SIG-M5 treated with dmso at 0.1 percent for 504 hours (cell line): ENCODE results near the gene MCM5.

Experiments used
- DNase-seq: peaks from one replicate; lab custom pipeline; 2025; ENCODE audit not compliant: unreplicated experiment; lab: John Stamatoyannopoulos, UW

The MCM5 gene

GRCh38 chr22:35400501-35400790, 506 bp downstream of the MCM5 start:
- no peak for DNase-seq

DNA sequence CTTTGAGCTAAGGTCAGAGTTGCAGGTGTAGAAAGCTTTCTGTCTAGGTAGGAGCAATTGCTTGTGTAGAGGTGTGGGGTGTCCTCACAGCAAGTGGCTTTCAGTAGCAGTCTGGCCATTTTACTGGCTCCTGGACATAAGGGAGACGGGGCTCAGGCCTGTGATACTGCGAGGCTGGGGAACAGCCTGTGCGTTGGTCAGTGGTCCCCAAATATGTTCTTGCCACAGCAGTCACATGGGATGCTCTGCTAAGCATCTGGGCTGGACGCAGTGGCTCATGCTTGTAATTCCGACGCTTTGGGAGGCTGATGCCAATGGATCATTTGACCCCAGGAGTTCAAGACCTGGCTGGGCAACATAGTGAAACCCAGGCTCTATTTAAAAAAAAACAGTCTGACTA, 1.9 kb downstream of the MCM5 start:
- DNase-seq: no peak

GRCh38 chr22:35403356-35403755, 3.4 kb downstream of the MCM5 start:
- no peak for DNase-seq

- DNase-seq: no peak
These were observed 4.2 kb downstream of the MCM5 start for GRCh38 chr22:35404176-35404575.

DNA sequence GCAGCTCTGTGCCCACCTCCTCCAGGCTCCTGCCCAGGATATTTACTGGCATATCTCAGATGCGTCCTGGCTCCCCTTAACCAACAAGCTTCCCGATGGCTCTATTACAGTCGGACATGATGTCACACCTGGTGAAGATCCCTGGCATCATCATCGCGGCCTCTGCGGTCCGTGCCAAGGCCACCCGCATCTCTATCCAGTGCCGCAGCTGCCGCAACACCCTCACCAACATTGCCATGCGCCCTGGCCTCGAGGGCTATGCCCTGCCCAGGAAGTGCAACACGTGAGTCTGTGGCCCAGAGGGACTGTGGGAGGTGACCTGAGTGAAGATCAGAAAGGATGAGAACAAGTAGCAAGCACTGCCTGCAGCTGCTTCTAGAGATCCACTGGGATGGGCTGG, 6.5 kb downstream of the MCM5 start:
- DNase-seq: no peak

- DNase-seq: no peak
These were observed 7.4 kb downstream of the MCM5 start for GRCh38 chr22:35407362-35407761.

GRCh38 chr22:35409783-35410662, 10.1 kb downstream of the MCM5 start:
- DNase-seq: peak; percentile 90

- no peak for DNase-seq
These were observed 10.7 kb downstream of the MCM5 start for GRCh38 chr22:35410663-35411034.

- no peak for DNase-seq
These were observed 11.2 kb downstream of the MCM5 start for GRCh38 chr22:35411102-35411501.

- no peak for DNase-seq
These were observed 13.7 kb downstream of the MCM5 start for GRCh38 chr22:35413624-35414023.

DNA sequence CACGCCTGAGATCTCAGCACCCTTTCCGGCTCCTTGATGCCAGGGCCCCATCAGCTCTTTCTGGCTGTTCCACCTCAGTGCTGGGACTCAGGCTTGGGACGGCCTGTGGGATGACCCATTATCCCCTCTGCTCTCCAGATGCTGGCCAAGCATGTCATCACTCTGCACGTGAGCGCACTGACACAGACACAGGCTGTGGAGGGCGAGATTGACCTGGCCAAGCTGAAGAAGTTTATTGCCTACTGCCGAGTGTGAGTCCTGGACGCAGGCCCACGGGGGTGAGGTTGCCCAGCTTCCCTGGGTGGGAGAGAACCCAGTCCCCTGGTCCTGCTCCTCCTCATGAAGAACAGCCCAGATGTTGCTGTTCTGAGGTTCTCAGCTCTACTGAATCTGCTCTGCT, 17.7 kb downstream of the MCM5 start:
- DNase-seq: no peak

- no peak for DNase-seq
These were observed 18.1 kb downstream of the MCM5 start for GRCh38 chr22:35418088-35418487.

DNA sequence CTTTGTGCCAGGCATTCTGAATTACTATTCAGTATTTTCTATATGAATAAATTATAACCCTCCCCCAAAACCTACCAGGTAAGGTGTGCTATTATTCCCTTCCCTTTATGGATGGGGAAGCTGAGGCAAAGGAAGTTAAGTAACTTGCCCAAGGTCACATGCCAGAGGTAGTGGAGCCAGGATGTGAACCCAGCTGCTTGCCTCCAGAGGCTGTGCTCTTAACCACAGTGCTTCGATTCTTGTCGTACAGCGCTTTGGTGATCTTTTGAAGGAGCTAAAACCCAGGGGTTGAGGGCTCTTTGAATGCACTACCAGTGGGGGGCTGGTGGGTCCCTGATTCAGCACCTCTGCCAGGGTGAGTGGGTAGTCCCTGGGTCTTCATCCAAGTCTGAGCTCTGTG, 18.8 kb downstream of the MCM5 start:
- DNase-seq: no peak

DNA sequence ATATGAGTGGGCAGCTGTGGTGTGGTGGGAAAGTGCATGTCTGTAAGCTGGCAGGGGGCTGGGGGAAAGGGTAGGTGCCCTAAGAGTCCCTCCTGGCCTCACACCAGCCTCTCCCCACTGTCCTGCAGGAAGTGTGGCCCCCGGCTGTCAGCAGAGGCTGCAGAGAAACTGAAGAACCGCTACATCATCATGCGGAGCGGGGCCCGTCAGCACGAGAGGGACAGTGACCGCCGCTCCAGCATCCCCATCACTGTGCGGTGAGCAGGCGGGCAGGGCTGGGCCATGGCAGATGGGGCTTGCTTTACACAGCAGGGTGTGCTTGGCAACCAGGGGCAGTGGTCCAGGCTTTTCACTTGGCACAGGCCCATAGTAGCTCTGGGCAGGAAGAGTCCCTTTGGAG, 19.8 kb downstream of the MCM5 start:
- no peak for DNase-seq

DNA sequence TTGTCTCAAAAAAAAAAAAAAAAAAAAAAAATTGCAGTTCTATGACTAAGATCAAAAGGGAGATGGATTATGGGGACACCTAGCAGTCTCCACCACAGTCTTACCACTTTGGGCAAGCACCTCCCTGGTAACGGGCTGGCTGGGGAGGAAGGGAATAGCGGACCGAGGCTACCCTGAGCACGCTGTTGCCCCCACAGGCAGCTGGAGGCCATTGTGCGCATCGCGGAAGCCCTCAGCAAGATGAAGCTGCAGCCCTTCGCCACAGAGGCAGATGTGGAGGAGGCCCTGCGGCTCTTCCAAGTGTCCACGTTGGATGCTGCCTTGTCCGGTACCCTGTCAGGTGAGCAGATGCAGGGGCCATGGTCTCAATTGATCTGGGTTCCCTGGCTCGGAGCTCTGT, 21.2 kb downstream of the MCM5 start:
- no peak for DNase-seq

GRCh38 chr22:35422145-35422544, 22.2 kb downstream of the MCM5 start:
- DNase-seq: no peak

DNA sequence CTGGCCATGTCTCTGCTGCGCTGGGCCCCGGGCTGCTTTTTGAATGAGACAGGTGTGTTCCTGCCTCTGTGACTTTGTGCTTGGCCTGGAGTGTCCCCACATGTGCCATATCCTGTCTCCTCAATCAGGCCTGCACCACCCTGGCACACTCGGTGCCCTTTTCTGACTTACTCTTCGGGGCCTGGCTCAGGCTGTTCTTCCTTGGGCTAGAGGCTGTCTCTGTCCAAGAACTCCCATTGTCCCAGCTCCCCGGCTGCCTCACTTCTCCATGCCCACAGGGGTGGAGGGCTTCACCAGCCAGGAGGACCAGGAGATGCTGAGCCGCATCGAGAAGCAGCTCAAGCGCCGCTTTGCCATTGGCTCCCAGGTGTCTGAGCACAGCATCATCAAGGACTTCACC, 23.0 kb downstream of the MCM5 start:
- DNase-seq: no peak

DNA sequence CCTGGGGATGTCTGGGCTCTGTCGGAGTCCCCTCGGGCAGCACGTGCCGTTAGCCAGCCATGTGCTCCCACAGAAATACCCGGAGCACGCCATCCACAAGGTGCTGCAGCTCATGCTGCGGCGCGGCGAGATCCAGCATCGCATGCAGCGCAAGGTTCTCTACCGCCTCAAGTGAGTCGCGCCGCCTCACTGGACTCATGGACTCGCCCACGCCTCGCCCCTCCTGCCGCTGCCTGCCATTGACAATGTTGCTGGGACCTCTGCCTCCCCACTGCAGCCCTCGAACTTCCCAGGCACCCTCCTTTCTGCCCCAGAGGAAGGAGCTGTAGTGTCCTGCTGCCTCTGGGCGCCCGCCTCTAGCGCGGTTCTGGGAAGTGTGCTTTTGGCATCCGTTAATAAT, 24.1 kb downstream of the MCM5 start:
- DNase-seq: no peak

- no peak for DNase-seq
These were observed 24.8 kb downstream of the MCM5 start for GRCh38 chr22:35424761-35425160.

DNA sequence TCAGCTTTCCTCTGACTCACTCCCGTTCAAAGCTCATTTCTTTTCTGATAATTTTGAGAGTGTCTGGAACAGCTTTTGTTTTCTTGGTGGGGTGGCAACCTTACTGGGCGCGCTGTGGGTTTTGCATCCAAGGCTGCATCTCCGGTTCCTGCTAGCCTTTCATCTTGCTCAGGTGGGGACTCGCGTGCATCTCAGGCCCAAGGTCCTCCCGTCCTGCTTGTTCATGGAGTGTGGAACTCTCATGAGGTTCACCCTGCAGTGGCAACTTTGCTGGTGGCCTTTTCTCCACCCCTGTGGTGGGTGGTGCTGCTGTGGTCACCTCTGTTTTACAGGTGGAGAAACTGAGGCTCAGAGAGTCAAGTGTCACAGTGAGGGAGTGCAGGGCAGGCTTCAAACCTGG, 25.6 kb downstream of the MCM5 start:
- DNase-seq: no peak

- no peak for DNase-seq
These were observed 26.2 kb downstream of the MCM5 start for GRCh38 chr22:35425971-35426800.

GRCh38 chr22:35426801-35427140, 26.8 kb downstream of the MCM5 start:
- DNase-seq: no peak

DNA sequence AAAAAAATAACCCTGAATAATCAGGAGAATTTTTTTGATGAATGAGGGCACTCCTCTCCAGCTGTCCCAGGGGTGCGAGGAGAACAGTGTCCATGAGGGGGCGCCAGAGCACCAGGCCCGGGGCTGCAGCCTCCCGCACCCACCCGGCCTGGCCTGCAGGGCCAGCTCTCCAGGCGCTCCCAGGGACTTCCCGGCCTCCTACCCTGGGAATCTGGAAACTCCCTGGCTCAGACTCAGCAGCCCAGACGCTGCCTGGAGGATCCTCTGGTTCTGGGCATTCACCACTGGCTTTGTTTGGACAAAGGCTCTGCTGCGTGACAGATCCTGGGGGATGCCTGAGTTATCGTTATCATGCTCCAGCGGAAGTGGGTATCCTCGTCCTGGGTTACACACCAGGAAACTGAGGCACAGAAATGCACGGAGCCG, 31.0 kb downstream of the MCM5 start:
- peak; percentile 35 for DNase-seq
